Ascending aorta (tissue), 2 donors: Measurements from ENCODE around the gene AFP. TPM values are rescaled to one million over a fixed set of nuclear protein-coding genes. Genes with fewer than 3 reads are reported as not detected.

ENCODE experiments used
- DNase-seq, 2 donors: peaks; one replicate each; pipeline ENCODE4 v3.0.0-alpha.2; 2019; ENCODE audit warnings: low spot score in 2 of 2
- H3K27ac ChIP-seq, 2 donors: fragments of 200-600 bp; sonication (generic); one replicate each; pipeline ENCODE4 v1.5.1; 2016 to 2017; ENCODE audit warnings: mild to moderate bottlenecking in 1 of 2
- H3K27me3 ChIP-seq: fragments of 200-600 bp; sonication (generic); one replicate; pipeline ENCODE4 v1.5.1; 2017
- H3K36me3 ChIP-seq, 2 donors: fragments of 200-600 bp; sonication (generic); one replicate each; pipeline ENCODE4 v1.5.1; 2016
- H3K4me1 ChIP-seq, 2 donors: fragments of 200-600 bp; sonication (generic); one replicate each; pipeline ENCODE4 v1.5.1; 2016 to 2017; ENCODE audit warnings: mild to moderate bottlenecking in 1 of 2
- H3K4me3 ChIP-seq, 2 donors: fragments of 200-600 bp; sonication (generic); one replicate each; pipeline ENCODE4 v1.5.1; 2016 to 2017; ENCODE audit warnings: mild to moderate bottlenecking in 1 of 2
- H3K9me3 ChIP-seq, 2 donors: fragments of 200-600 bp; sonication (generic); one replicate each; pipeline ENCODE4 v1.5.1; 2016
- CTCF ChIP-seq, 3 experiments: fragments of 200-600 bp in 2 of 3; fragments of 450-650 bp in 1 of 3; sonication (generic) in 2 of 3; IDR thresholded peaks; one replicate each; pipeline ENCODE4 v1.5.1; 2016 to 2019; ENCODE audit warnings: antibody characterized with exemption in 3 of 3, mild to moderate bottlenecking in 1 of 3, moderate library complexity in 1 of 3
- intact Hi-C: fragments of 100-400 bp; cut with DNase I; formaldehyde crosslinking; loops from one replicate; pipeline ENCODE4 v1.15.1; 2023
- total RNA-seq: library from RNA; depleted of rRNA; stranded (reverse); fragments of >200 nt; gene quantifications from one replicate; pipeline ENCODE4 v1.1.0, GENCODE V29; 2016

The AFP gene
- total RNA-seq, 1 donor from 2014 or later, result not detected

- Histone ChIP-seq H3K4me1 (peaks cover 0 to 7% of the 10 kb centered on the region in 2 donors), H3K4me3 (no peak overlapping the region), H3K9me3 (no peaks in the 10 kb centered on the region), H3K27me3 (no peaks in the 10 kb centered on the region), H3K36me3 (no peaks in the 10 kb centered on the region), H3K27ac (no peak overlapping the region)
- no peak for DNase-seq
- intact Hi-C loops, result no loop called here
- no peak for TF ChIP-seq CTCF (IDR thresholded peaks at IDR 0.05)
Measured at GRCh38 chr4:73451404-73451803, 15.4 kb downstream of the AFP start.

- Histone ChIP-seq H3K4me1 (peaks cover 0 to 7% of the 10 kb centered on the region in 2 donors), H3K27ac (no peak overlapping the region), H3K27me3 (no peaks in the 10 kb centered on the region), H3K36me3 (no peaks in the 10 kb centered on the region), H3K4me3 (no peak overlapping the region), H3K9me3 (no peaks in the 10 kb centered on the region)
- intact Hi-C loops, result no loop called here
- TF ChIP-seq CTCF (IDR thresholded peaks at IDR 0.05), result no peak
- DNase-seq, result no peak
Measured at GRCh38 chr4:73451981-73452747, 16.1 kb downstream of the AFP start.

GRCh38 chr4:73452953-73453700 is 17.1 kb downstream of the AFP start:
- DNase-seq, result no peak
- Histone ChIP-seq H3K27me3 (no peaks in the 10 kb centered on the region), H3K36me3 (no peaks in the 10 kb centered on the region), H3K4me1 (peaks cover 0 to 7% of the 10 kb centered on the region in 2 donors), H3K4me3 (no peak overlapping the region), H3K9me3 (no peaks in the 10 kb centered on the region), H3K27ac (no peak overlapping the region)
- TF ChIP-seq CTCF (IDR thresholded peaks at IDR 0.05), result no peak
- intact Hi-C loops, result no loop called here

GRCh38 chr4:73453701-73454005 is 17.6 kb downstream of the AFP start:
- DNase-seq, result no peak
- Histone ChIP-seq H3K27ac (no peak overlapping the region), H3K9me3 (no peaks in the 10 kb centered on the region), H3K4me1 (peaks cover 0 to 7% of the 10 kb centered on the region in 2 donors), H3K36me3 (no peaks in the 10 kb centered on the region), H3K27me3 (no peaks in the 10 kb centered on the region), H3K4me3 (no peak overlapping the region)
- intact Hi-C loops, result no loop called here
- TF ChIP-seq CTCF (IDR thresholded peaks at IDR 0.05), result no peak

- DNase-seq, result no peak
- H3K27ac ChIP-seq, result no peak overlapping the region
- peaks cover 0 to 7% of the 10 kb centered on the region in 2 donors for H3K4me1 ChIP-seq
- no peaks in the 10 kb centered on the region for H3K9me3 ChIP-seq
- intact Hi-C loops, result no loop called here
- no peaks in the 10 kb centered on the region for H3K36me3 ChIP-seq
- no peak for TF ChIP-seq CTCF (IDR thresholded peaks at IDR 0.05)
- H3K27me3 ChIP-seq, result no peaks in the 10 kb centered on the region
- H3K4me3 ChIP-seq, result no peak overlapping the region
Measured at GRCh38 chr4:73454920-73455319, 18.9 kb downstream of the AFP start.
